ENCODE measurements around the gene ARID4B. TPM values are rescaled to one million over a fixed set of nuclear protein-coding genes. Genes with fewer than 3 reads are reported as not detected.
"Not testable (repeated sequence)": the region's sequence is repeated elsewhere in the genome, so short reads cannot be mapped to it uniquely, and the experiment has no call there.

Gene ARID4B
- total RNA-seq, 1 donor from 2014 or later: 23.0 TPM

DNA sequence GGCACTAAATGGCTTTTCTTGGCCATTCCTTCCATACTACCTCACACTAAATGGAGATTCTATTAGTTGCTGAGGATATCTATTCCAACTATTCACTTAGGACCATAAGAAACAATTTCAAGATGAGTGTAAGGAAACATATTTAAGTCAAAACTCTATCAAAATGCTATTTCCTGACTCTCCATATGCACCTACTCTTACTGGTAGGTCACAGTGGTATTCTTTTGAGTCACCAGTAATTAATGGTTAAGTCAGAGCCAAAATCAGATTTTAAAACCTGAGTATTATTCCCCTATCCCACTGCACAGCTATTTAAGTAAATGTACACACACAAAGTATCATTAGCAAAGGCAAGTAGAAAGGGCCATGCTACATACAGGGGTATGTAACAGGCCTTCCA lies 50.3 kb downstream of the ARID4B start:
- H3K9me3 ChIP-seq (ENCODE audit: control insufficient read depth in 3 of 3, low read length in 3 of 3): no peaks in the 10 kb centered on the region
- no peak overlapping the region for H3K27ac ChIP-seq (ENCODE audit: low read depth, low read length)
- no peaks in the 10 kb centered on the region for H3K36me3 ChIP-seq (ENCODE audit: control insufficient read depth in 3 of 3, insufficient read depth in 3 of 3, low read length in 3 of 3)
- peaks cover 2 to 9% (median 6%) of the 10 kb centered on the region in 3 donors for H3K4me1 ChIP-seq (ENCODE audit: control insufficient read depth in 3 of 3, insufficient read depth in 3 of 3, low read length in 3 of 3)
- H3K4me3 ChIP-seq (ENCODE audit: low read length in 3 of 3): no peak overlapping the region
- no peak overlapping the region for H3K9ac ChIP-seq (ENCODE audit: low read depth in 1 of 3, low read length in 3 of 3)
- no peaks in the 10 kb centered on the region for H3K27me3 ChIP-seq (ENCODE audit: control insufficient read depth in 3 of 3, insufficient read depth in 3 of 3, low read length in 3 of 3)

- no peak overlapping the region for H3K27ac ChIP-seq (ENCODE audit: low read depth, low read length)
- no peaks in the 10 kb centered on the region for H3K36me3 ChIP-seq (ENCODE audit: control insufficient read depth in 3 of 3, insufficient read depth in 3 of 3, low read length in 3 of 3)
- H3K27me3 ChIP-seq (ENCODE audit: control insufficient read depth in 3 of 3, insufficient read depth in 3 of 3, low read length in 3 of 3): no peaks in the 10 kb centered on the region
- no peaks in the 10 kb centered on the region for H3K9me3 ChIP-seq (ENCODE audit: control insufficient read depth in 3 of 3, low read length in 3 of 3)
- H3K4me1 ChIP-seq (ENCODE audit: control insufficient read depth in 3 of 3, insufficient read depth in 3 of 3, low read length in 3 of 3): peaks cover 2 to 9% (median 6%) of the 10 kb centered on the region in 3 donors
- H3K9ac ChIP-seq (ENCODE audit: low read depth in 1 of 3, low read length in 3 of 3): no peak overlapping the region
- H3K4me3 ChIP-seq (ENCODE audit: low read length in 3 of 3): no peak overlapping the region
These were observed 52.1 kb downstream of the ARID4B start for GRCh38 chr1:235275836-235276235.

GRCh38 chr1:235275223-235275622 lies 52.8 kb downstream of the ARID4B start:
- Histone ChIP-seq H3K36me3 (ENCODE audit: control insufficient read depth in 3 of 3, insufficient read depth in 3 of 3, low read length in 3 of 3) (no peaks in the 10 kb centered on the region), H3K27ac (ENCODE audit: low read depth, low read length) (no peak overlapping the region), H3K9ac (ENCODE audit: low read depth in 1 of 3, low read length in 3 of 3) (no peak overlapping the region), H3K4me1 (ENCODE audit: control insufficient read depth in 3 of 3, insufficient read depth in 3 of 3, low read length in 3 of 3) (peaks cover 2 to 11% (median 9%) of the 10 kb centered on the region in 3 donors), H3K9me3 (ENCODE audit: control insufficient read depth in 3 of 3, low read length in 3 of 3) (no peaks in the 10 kb centered on the region), H3K27me3 (ENCODE audit: control insufficient read depth in 3 of 3, insufficient read depth in 3 of 3, low read length in 3 of 3) (no peaks in the 10 kb centered on the region), H3K4me3 (ENCODE audit: low read length in 3 of 3) (no peak overlapping the region)

DNA sequence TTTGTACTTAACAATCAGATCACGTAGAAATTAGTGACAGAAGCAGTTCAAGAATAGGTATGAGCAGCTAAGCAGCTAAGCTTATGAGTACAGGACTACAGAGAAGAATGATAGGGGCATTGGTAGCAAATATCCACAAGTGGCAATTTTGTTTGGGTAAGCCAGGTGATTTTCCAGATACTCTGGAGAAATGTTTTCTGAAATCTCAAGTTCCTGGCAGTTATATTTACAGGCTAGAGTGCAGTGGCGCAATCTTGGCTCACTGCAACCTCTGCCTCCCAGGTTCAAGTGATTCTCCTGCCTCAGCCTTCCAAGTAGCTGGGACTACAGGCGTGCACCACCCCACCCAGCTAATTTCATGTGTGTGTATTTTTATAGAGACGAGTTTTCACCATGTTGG lies 55.1 kb downstream of the ARID4B start:
- H3K27ac ChIP-seq (ENCODE audit: low read depth, low read length): no peak overlapping the region
- no peaks in the 10 kb centered on the region for H3K27me3 ChIP-seq (ENCODE audit: control insufficient read depth in 3 of 3, insufficient read depth in 3 of 3, low read length in 3 of 3)
- H3K4me3 ChIP-seq (ENCODE audit: low read length in 3 of 3): no peak overlapping the region
- peaks cover 0 to 14% (median 4%) of the 10 kb centered on the region in 3 donors for H3K4me1 ChIP-seq (ENCODE audit: control insufficient read depth in 3 of 3, insufficient read depth in 3 of 3, low read length in 3 of 3)
- H3K9me3 ChIP-seq (ENCODE audit: control insufficient read depth in 3 of 3, low read length in 3 of 3): no peaks in the 10 kb centered on the region
- H3K36me3 ChIP-seq (ENCODE audit: control insufficient read depth in 3 of 3, insufficient read depth in 3 of 3, low read length in 3 of 3): no peaks in the 10 kb centered on the region
- no peak overlapping the region for H3K9ac ChIP-seq (ENCODE audit: low read depth in 1 of 3, low read length in 3 of 3)

DNA sequence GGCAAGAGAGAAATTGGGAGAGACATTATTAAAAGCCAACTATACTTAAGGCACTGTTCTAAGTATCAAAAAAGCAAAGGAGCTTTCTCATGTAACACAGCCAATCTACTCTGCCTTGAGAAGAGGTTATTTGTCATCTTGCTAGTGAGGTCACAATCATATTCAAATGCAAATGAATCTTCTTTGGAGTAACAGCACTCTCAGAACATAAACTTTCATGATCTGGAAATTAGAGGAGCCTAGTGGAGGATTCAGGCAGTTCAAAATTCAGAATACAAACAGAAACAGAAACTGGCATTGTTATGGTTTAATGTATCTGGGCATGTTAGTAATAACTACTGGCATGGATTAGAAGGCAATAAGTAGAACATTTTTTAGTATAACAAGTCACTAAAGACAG lies 57.4 kb downstream of the ARID4B start:
- Histone ChIP-seq H3K9me3 (ENCODE audit: control insufficient read depth in 3 of 3, low read length in 3 of 3) (no peaks in the 10 kb centered on the region), H3K27me3 (ENCODE audit: control insufficient read depth in 3 of 3, insufficient read depth in 3 of 3, low read length in 3 of 3) (no peaks in the 10 kb centered on the region), H3K4me3 (ENCODE audit: low read length in 3 of 3) (no peak overlapping the region), H3K4me1 (ENCODE audit: control insufficient read depth in 3 of 3, insufficient read depth in 3 of 3, low read length in 3 of 3) (peaks cover 2 to 19% (median 4%) of the 10 kb centered on the region in 3 donors), H3K36me3 (ENCODE audit: control insufficient read depth in 3 of 3, insufficient read depth in 3 of 3, low read length in 3 of 3) (no peaks in the 10 kb centered on the region), H3K9ac (ENCODE audit: low read depth in 1 of 3, low read length in 3 of 3) (peak overlapping the region in 1 of 3 donors; percentile 20), H3K27ac (ENCODE audit: low read depth, low read length) (no peak overlapping the region)

- H3K9me3 ChIP-seq (ENCODE audit: control insufficient read depth in 3 of 3, low read length in 3 of 3); H3K4me3 ChIP-seq (ENCODE audit: low read length in 3 of 3); H3K27me3 ChIP-seq (ENCODE audit: control insufficient read depth in 3 of 3, insufficient read depth in 3 of 3, low read length in 3 of 3); H3K27ac ChIP-seq (ENCODE audit: low read depth, low read length); H3K36me3 ChIP-seq (ENCODE audit: control insufficient read depth in 3 of 3, insufficient read depth in 3 of 3, low read length in 3 of 3): not testable (repeated sequence)
- Histone ChIP-seq H3K9ac (ENCODE audit: low read depth in 1 of 3, low read length in 3 of 3) (peak overlapping the region in 1 of 3 donors; percentile 20), H3K4me1 (ENCODE audit: control insufficient read depth in 3 of 3, insufficient read depth in 3 of 3, low read length in 3 of 3) (peaks cover 2 to 15% (median 4%) of the 10 kb centered on the region in 3 donors)
These were observed 58.0 kb downstream of the ARID4B start for GRCh38 chr1:235269990-235270389.

DNA sequence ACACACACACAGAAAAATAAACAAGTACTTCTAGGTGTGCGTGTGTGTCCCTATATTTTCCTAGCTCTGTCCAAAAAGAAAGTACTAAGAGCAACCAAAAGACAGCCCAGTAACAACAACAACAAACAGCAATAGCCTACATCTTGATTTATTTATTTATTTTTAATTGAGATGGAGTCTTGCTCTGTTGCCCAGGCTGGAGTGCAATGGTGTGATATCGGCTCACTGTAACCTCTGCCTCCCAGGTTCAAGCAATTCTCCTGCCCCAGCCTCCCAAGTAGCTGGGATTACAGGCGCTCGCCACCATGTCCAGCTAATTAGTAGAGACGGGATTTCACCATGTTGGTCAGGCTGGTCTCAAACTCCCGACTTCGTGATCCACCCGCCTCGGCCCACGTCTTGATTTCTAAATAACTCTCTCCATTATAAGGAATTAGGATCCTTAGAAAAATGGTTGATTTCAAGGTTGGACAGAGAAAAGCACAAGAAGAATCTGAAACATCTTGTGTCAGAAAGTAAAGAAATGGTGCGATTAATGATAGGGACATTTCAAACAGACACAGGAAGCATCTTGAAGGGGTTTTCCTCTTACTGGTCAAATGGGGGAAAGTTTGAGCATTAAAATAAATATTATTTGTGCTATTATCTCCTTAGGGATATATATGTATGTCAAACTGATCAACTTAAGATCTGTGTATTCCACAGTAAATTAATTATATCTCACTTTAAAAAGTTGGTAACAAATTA lies 59.4 kb downstream of the ARID4B start:
- Histone ChIP-seq H3K9ac (ENCODE audit: low read depth in 1 of 3, low read length in 3 of 3) (no peak overlapping the region), H3K27ac (ENCODE audit: low read depth, low read length) (no peak overlapping the region), H3K4me3 (ENCODE audit: low read length in 3 of 3) (no peak overlapping the region), H3K4me1 (ENCODE audit: control insufficient read depth in 3 of 3, insufficient read depth in 3 of 3, low read length in 3 of 3) (peaks cover 6 to 13% (median 7%) of the 10 kb centered on the region in 3 donors), H3K9me3 (ENCODE audit: control insufficient read depth in 3 of 3, low read length in 3 of 3) (no peaks in the 10 kb centered on the region), H3K27me3 (ENCODE audit: control insufficient read depth in 3 of 3, insufficient read depth in 3 of 3, low read length in 3 of 3) (no peaks in the 10 kb centered on the region), H3K36me3 (ENCODE audit: control insufficient read depth in 3 of 3, insufficient read depth in 3 of 3, low read length in 3 of 3) (no peaks in the 10 kb centered on the region)

DNA sequence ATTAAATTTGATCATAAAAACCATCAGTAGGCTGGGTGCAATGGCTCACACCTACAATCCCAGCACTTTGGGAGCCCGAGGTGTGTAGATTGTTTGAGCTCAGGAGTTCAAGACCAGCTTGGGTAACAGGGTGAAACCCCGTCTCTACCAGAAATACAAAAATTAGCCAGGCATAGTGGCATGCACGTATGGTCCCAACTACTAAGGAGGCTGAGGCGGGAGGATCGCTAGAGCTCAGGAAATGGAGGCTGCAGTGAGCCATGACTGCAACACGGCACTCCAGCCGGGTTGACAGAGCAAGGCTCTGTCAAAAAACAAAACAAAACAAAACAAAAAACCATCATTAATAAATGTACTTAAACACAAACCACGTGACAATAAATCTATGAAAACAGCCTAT lies 61.0 kb downstream of the ARID4B start:
- H3K27ac ChIP-seq (ENCODE audit: low read depth, low read length): no peak overlapping the region
- H3K9ac ChIP-seq (ENCODE audit: low read depth in 1 of 3, low read length in 3 of 3): no peak overlapping the region
- no peaks in the 10 kb centered on the region for H3K36me3 ChIP-seq (ENCODE audit: control insufficient read depth in 3 of 3, insufficient read depth in 3 of 3, low read length in 3 of 3)
- no peaks in the 10 kb centered on the region for H3K27me3 ChIP-seq (ENCODE audit: control insufficient read depth in 3 of 3, insufficient read depth in 3 of 3, low read length in 3 of 3)
- no peaks in the 10 kb centered on the region for H3K9me3 ChIP-seq (ENCODE audit: control insufficient read depth in 3 of 3, low read length in 3 of 3)
- peaks cover 6 to 13% (median 7%) of the 10 kb centered on the region in 3 donors for H3K4me1 ChIP-seq (ENCODE audit: control insufficient read depth in 3 of 3, insufficient read depth in 3 of 3, low read length in 3 of 3)
- H3K4me3 ChIP-seq (ENCODE audit: low read length in 3 of 3): no peak overlapping the region

- no peak overlapping the region for H3K9ac ChIP-seq (ENCODE audit: low read depth in 1 of 3, low read length in 3 of 3)
- H3K4me1 ChIP-seq (ENCODE audit: control insufficient read depth in 3 of 3, insufficient read depth in 3 of 3, low read length in 3 of 3): peaks cover 6 to 13% (median 7%) of the 10 kb centered on the region in 3 donors
- H3K9me3 ChIP-seq (ENCODE audit: control insufficient read depth in 3 of 3, low read length in 3 of 3): no peaks in the 10 kb centered on the region
- H3K27ac ChIP-seq (ENCODE audit: low read depth, low read length): no peak overlapping the region
- no peaks in the 10 kb centered on the region for H3K27me3 ChIP-seq (ENCODE audit: control insufficient read depth in 3 of 3, insufficient read depth in 3 of 3, low read length in 3 of 3)
- H3K4me3 ChIP-seq (ENCODE audit: low read length in 3 of 3): no peak overlapping the region
- H3K36me3 ChIP-seq (ENCODE audit: control insufficient read depth in 3 of 3, insufficient read depth in 3 of 3, low read length in 3 of 3): no peaks in the 10 kb centered on the region
These were observed 61.7 kb downstream of the ARID4B start for GRCh38 chr1:235266325-235266724.

GRCh38 chr1:235265900-235266299 lies 62.1 kb downstream of the ARID4B start:
- H3K9ac ChIP-seq (ENCODE audit: low read depth in 1 of 3, low read length in 3 of 3): no peak overlapping the region
- H3K27ac ChIP-seq (ENCODE audit: low read depth, low read length): no peak overlapping the region
- no peaks in the 10 kb centered on the region for H3K9me3 ChIP-seq (ENCODE audit: control insufficient read depth in 3 of 3, low read length in 3 of 3)
- H3K4me3 ChIP-seq (ENCODE audit: low read length in 3 of 3): no peak overlapping the region
- H3K4me1 ChIP-seq (ENCODE audit: control insufficient read depth in 3 of 3, insufficient read depth in 3 of 3, low read length in 3 of 3): peaks cover 6 to 13% (median 7%) of the 10 kb centered on the region in 3 donors
- H3K27me3 ChIP-seq (ENCODE audit: control insufficient read depth in 3 of 3, insufficient read depth in 3 of 3, low read length in 3 of 3): no peaks in the 10 kb centered on the region
- H3K36me3 ChIP-seq (ENCODE audit: control insufficient read depth in 3 of 3, insufficient read depth in 3 of 3, low read length in 3 of 3): no peaks in the 10 kb centered on the region

Data from skeletal muscle tissue (tissue), 4 donors.